HG03469 (cell line): ENCODE data around the gene RNPEPL1.
A peak's percentile ranks its signal among the peaks of the same experiment; 100 is the strongest.

Source experiments
- ATAC-seq: cut with Tn5 transposase; IDR thresholded peaks from one replicate; pipeline ENCODE4 v1.9.1; 2021; ENCODE audit warnings: mild to moderate bottlenecking, moderate library complexity, moderate number of reproducible peaks; ENCODE audit not compliant: unreplicated experiment

The RNPEPL1 gene

DNA sequence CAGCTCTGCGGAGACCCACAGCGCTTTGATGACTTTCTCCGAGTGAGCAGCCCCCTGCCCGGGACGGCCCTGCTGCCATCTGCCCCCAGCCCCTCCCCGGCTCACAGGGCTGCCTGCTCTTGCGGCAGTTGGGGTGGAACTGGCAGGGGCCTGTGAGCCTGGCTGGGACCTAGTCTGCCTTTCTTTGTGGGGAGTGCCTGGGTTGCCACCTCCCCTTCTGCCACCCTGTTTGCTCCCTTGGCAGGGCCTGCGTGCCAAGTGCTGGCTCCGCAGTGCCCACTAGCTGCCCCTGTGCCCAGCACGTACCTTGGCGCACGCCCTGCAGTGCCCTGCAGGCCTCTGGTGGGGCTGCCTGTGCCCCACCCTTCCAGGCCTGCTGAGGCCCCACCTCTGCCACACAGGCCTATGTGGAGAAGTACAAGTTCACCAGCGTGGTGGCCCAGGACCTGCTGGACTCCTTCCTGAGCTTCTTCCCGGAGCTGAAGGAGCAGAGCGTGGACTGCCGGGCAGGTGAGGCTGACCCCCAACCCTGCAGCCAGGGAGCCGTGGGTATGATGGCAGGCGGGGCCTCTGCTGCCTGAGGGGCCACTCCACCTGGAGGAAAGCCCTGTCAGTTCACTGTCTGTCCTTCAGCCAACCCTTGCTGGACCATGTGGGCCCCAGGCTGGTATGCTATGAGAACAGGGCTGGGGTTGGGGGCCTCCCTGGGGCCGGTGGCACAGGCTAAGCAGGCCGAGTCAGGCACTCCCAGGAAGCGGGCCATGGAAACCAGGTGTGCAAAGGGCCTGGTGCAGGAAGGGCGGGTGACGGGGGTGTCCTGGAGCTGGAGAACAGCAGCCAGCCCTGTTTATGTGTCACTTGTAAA is 7.0 kb downstream of the RNPEPL1 start:
- ATAC-seq: no peak

GRCh38 chr2:240576036-240576435 is 7.8 kb downstream of the RNPEPL1 start:
- no peak for ATAC-seq

GRCh38 chr2:240576436-240577205 is 8.3 kb downstream of the RNPEPL1 start:
- no peak for ATAC-seq

DNA sequence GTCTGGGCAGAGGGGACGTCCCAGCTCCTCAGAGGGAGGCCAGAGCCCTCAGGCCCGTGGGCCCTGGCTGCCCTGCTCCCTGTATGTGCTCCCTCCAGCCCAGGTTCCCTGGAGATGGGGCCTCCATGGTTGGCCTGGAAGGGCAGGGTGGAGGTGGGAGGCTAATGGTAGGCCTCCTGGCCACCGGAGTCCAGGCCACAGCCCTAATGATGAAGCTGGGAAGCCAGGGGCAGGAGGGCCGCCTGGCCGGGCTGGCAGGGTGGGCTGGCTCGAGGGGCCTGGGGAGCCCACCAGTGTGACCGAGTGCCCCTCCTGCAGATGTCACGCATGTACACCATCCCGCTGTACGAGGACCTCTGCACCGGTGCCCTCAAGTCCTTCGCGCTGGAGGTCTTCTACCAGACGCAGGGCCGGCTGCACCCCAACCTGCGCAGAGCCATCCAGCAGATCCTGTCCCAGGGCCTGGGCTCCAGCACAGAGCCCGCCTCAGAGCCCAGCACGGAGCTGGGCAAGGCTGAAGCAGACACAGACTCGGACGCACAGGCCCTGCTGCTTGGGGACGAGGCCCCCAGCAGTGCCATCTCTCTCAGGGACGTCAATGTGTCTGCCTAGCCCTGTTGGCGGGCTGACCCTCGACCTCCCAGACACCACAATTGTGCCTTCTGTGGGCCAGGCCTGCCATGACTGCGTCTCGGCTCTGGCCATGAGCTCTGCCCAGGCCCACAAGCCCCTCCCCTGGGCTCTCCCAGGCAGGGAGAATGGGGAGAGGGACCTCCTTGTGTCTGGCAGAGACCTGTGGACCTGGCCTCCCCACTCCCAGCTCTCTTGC is 9.2 kb downstream of the RNPEPL1 start:
- ATAC-seq: no peak

GRCh38 chr2:240578110-240578450 is 9.8 kb downstream of the RNPEPL1 start:
- ATAC-seq: no peak

GRCh38 chr2:240578488-240578887 is 10.2 kb downstream of the RNPEPL1 start:
- ATAC-seq: no peak

- no peak for ATAC-seq
Measured at GRCh38 chr2:240579071-240579762, 10.9 kb downstream of the RNPEPL1 start.

GRCh38 chr2:240579771-240580614 is 11.7 kb downstream of the RNPEPL1 start:
- no peak for ATAC-seq

- no peak for ATAC-seq
Measured at GRCh38 chr2:240581811-240582210, 13.5 kb downstream of the RNPEPL1 start.

DNA sequence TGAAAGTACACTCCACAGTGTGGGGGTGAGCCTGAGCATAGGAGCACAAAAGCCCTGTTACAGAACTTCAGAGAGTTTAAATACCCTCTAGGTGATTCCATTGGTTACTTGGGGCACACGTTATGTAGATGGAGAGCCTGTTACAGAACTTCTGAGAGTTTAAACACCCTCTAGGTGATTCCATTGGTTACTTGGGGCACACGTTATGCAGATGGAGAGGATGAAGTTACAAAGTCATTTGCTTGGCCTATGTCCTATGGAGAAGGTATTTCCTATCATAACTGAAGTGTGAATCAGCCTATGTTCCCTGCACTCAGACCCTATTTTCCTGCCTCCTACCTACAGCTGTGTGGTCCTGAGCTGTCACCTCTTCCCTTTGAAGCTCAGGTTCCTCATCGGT is 14.5 kb downstream of the RNPEPL1 start:
- ATAC-seq: no peak

- ATAC-seq: no peak
Measured at GRCh38 chr2:240583774-240584173, 15.5 kb downstream of the RNPEPL1 start.

- peak; percentile 39 for ATAC-seq
Measured at GRCh38 chr2:240584486-240585031, 16.3 kb downstream of the RNPEPL1 start.

- ATAC-seq: peak; percentile 20
Measured at GRCh38 chr2:240585101-240585500, 16.8 kb downstream of the RNPEPL1 start.

- ATAC-seq: no peak
Measured at GRCh38 chr2:240585681-240586197, 17.5 kb downstream of the RNPEPL1 start.

DNA sequence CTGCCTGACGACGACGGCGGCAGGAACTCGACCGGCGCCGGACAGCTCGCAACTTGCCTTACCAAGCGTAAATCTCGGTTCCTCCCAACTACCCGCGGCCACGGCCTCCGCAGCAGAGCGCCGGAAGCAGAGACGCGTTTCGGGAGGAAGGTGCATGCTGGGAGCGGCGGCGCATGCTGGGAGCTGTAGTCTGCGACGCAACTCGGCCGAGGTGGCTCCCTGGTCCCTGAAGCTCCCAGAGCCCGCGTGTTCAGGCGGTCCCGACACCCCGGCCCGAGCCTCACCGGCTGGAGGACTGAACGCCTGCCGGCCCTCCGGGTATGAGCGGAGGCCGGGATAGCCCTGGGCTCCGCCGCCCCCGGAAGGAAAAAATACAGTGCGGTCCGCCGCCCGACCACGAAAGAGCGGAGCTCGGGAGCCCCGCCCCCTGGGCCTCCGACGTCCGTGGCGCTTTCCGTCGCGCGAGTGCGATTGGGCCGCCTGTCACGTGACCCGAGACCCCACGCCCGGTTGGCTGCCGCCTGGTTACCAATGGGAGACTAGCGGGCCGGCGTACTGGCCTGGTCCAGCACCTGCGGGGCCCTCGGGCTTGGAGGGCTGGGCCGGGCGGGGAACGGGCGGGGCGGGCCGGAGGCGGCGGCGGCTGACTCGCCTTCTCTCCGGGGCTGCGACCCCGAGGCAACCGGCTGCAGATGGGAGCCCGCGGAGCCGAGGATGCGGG is 18.1 kb downstream of the RNPEPL1 start, which contains the start of gene CAPN10:
Gene CAPN10, plus strand, starts transcription at position 537 of the 721 bp plus-strand sequence. Its CDS starts 178 bp downstream, at position 715.
- peak; percentile 47 for ATAC-seq

DNA sequence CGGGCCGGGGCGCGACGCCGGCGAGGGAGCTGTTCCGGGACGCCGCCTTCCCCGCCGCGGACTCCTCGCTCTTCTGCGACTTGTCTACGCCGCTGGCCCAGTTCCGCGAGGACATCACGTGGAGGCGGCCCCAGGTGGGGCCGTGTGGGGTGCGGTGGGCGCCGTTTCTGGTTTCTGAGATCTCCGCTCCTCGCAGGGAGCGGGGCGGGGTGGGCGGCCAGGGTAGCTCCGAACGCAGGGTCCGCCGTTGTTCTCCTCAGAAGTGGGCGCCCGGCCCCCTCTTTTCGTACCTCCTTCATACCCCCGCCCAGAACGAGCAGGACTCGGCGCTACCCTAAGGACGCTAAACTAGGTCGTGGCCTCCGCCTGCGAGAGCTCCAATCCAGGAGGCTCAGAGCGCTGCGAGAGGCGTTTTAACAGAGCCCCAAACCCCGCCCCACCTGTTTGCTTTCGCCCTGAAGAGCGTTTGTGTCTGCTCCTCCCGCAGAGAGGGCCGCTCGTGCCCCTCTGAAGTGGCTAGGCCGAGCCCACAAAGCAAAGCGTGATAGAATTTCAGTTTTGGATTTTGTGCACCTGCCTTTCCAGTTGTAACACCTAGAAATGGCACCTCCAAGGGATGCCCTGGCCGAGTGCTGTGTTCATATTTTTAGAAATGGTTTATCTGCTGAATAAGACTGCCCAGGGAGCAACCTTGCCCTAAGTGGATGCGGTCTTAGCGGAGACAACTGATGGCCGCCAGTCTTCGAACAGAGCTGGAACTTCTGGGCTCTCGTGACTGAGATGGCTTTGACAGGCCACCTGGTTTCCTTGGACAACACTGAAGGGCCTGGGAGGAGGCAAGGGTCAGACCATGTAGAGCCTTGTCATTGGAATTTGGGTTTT is 18.9 kb downstream of the RNPEPL1 start:
- no peak for ATAC-seq

DNA sequence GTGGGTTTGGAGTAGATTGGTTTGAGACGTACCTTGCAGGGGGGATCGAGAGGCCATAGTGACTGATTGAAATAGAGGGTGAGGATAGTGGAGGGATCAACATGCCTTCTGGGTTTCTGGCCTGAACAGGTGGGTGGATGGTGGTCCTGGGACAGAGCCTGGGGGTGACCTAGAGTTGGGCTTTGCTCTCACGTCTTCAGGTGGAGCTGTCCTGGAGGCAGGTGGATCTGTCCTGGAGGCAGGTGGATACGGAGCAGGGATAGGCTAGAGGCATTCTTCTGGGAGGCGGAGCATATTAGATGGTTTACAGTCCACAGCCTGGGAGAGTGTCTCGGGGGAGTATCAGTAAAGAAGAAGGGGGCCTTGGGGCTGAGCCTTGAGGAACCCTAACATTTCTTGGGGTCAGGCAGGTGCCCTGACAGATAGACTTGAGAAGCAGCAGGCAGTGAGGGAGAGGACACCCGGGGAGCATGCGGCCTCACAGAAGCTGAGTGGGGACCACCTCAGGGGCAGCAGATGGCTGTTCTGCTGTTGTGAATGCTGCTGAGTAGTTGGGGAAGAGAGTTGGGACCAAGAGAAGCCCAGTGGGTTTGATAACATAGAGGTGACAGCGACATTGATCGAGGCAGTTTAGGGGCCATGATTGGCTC is 19.8 kb downstream of the RNPEPL1 start:
- no peak for ATAC-seq
